ENCODE results near the gene MAP3K20.
"Not testable (repeated sequence)": the region's sequence is repeated elsewhere in the genome, so short reads cannot be mapped to it uniquely, and the experiment has no call there.

MAP3K20 gene

GRCh38 chr2:173087214-173087581 lies 11.6 kb downstream of the MAP3K20 start:
- no peak for DNase-seq (ENCODE audit: low read depth in 2 of 2)

GRCh38 chr2:173087793-173088496 lies 12.3 kb downstream of the MAP3K20 start:
- no peak for DNase-seq (ENCODE audit: low read depth in 2 of 2)

- no peak for DNase-seq (ENCODE audit: low read depth in 2 of 2)
These were observed 14.7 kb downstream of the MAP3K20 start for GRCh38 chr2:173090276-173090877.

- no peak for DNase-seq (ENCODE audit: low read depth in 2 of 2)
These were observed 15.5 kb downstream of the MAP3K20 start for GRCh38 chr2:173090973-173091660.

- no peak for DNase-seq (ENCODE audit: low read depth in 2 of 2)
These were observed 16.3 kb downstream of the MAP3K20 start for GRCh38 chr2:173091910-173092309.

GRCh38 chr2:173092844-173093402 lies 17.3 kb downstream of the MAP3K20 start:
- no peak for DNase-seq (ENCODE audit: low read depth in 2 of 2)

GRCh38 chr2:173093617-173094016 lies 18.0 kb downstream of the MAP3K20 start:
- DNase-seq (ENCODE audit: low read depth in 2 of 2), result not testable (repeated sequence)

- DNase-seq (ENCODE audit: low read depth in 2 of 2), result no peak
These were observed 19.1 kb downstream of the MAP3K20 start for GRCh38 chr2:173094731-173095130.

GRCh38 chr2:173095356-173095755 lies 19.7 kb downstream of the MAP3K20 start:
- DNase-seq (ENCODE audit: low read depth in 2 of 2), result no peak

- no peak for DNase-seq (ENCODE audit: low read depth in 2 of 2)
These were observed 23.6 kb downstream of the MAP3K20 start for GRCh38 chr2:173099271-173099670.

- no peak for DNase-seq (ENCODE audit: low read depth in 2 of 2)
These were observed 24.2 kb downstream of the MAP3K20 start for GRCh38 chr2:173099804-173100203.

GRCh38 chr2:173101687-173102086 lies 26.0 kb downstream of the MAP3K20 start:
- no peak for DNase-seq (ENCODE audit: low read depth in 2 of 2)

- no peak for DNase-seq (ENCODE audit: low read depth in 2 of 2)
These were observed 28.5 kb downstream of the MAP3K20 start for GRCh38 chr2:173104156-173104555.

GRCh38 chr2:173106959-173107628 lies 31.4 kb downstream of the MAP3K20 start:
- DNase-seq (ENCODE audit: low read depth in 2 of 2), result no peak

GRCh38 chr2:173107629-173108022 lies 32.0 kb downstream of the MAP3K20 start:
- DNase-seq (ENCODE audit: low read depth in 2 of 2), result no peak

GRCh38 chr2:173109253-173110188 lies 33.9 kb downstream of the MAP3K20 start:
- DNase-seq (ENCODE audit: low read depth in 2 of 2), result no peak

- no peak for DNase-seq (ENCODE audit: low read depth in 2 of 2)
These were observed 42.0 kb downstream of the MAP3K20 start for GRCh38 chr2:173117678-173118077.

- no peak for DNase-seq (ENCODE audit: low read depth in 2 of 2)
These were observed 42.7 kb downstream of the MAP3K20 start for GRCh38 chr2:173118395-173118794.

GRCh38 chr2:173119069-173119807 lies 43.6 kb downstream of the MAP3K20 start:
- DNase-seq (ENCODE audit: low read depth in 2 of 2), result no peak

GRCh38 chr2:173119944-173120343 lies 44.3 kb downstream of the MAP3K20 start:
- DNase-seq (ENCODE audit: low read depth in 2 of 2), result no peak

Measured in activated CD8-positive, alpha-beta memory T cell treated with anti-CD3 and anti-CD28 coated beads for 4 hours (primary cell).